Heart left ventricle (tissue), 13 donors: ENCODE results near the gene CCL18.

Experiments
- POLR2A ChIP-seq, 2 donors: fragments of 450-650 bp; IDR thresholded peaks; one replicate each; pipeline ENCODE4 v1.6.1; 2017; ENCODE audit warnings: antibody characterized with exemption in 2 of 2, mild to moderate bottlenecking in 2 of 2, moderate library complexity in 2 of 2
- TF ChIP-seq, protein P1 (sequence below), 12 donors: fragments of 200-600 bp; sonication (generic) in 4 of 12; IDR thresholded peaks; one replicate each; pipeline versions ENCODE4 v1.5.0 to v1.8.0; 2018 to 2022; ENCODE audit warnings: antibody characterized with exemption in 12 of 12, mild to moderate bottlenecking in 5 of 12
- donor health status: ischemic (EF 13 %, LVEDD 7.1; RV severe dilation, severe dysfunction).
- donor health status: DM: no; HTN: yes; CAD: no.
- donor health status: DM: no; HTN: no; CAD: no.
- donor health status: ischemic (EF 25% LVEDD 6.9; RV normal size, moderate dysfunction).
- donor health status: ischemic (EF 25% LVEDD 5.7; RV mildly dilated, moderate dysfunction).
- donor health status: ischemic (EF 35%, LVEDD 5.7; RV mildly dilated, moderate dysfunction).
- donor health status: nonischemic (EF 11% LVEDD 7.7; RV severe dilation, severe dysfunction).
- donor health status: DM: yes; HTN: yes; CAD: no.
- donor health status: PGD.
- donor health status: ischemic (EF 29% LVEDD 5.4; RV normal size, mild dysfunction).
- donor health status: nonischemic (EF 23%, LVEDD 6.1; RV moderate dilation, normal function).

DNA sequence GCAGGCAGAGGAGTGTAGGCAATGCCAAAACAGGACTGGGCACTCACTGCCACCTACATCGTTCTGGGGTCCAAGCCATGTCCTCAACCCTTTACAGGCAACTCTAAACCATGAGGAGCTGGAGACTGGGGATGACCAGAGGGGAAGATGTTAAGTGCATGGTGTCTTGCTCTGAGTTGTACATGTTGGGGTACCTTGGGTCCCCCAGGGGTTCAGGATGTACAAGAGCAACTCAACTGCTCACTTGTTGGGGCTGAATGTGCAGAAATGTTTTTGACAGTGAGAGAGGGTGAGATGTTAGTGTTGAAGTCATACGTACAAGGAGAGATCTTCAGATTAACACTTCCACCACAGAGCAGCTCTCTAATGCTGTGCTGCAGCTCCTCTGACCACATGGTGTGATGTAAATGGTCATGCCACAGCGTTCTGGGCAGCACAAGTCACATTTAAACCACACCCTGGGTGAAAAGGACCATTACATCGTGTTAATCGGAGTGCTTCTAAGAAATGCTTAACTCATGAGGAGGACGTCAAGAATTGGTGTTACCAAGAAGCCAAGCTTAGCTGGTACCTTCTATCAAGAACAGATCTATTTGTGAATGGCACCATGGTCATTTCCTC, 2.4 kb downstream of the CCL18 start:
- TF ChIP-seq, protein P1, sequence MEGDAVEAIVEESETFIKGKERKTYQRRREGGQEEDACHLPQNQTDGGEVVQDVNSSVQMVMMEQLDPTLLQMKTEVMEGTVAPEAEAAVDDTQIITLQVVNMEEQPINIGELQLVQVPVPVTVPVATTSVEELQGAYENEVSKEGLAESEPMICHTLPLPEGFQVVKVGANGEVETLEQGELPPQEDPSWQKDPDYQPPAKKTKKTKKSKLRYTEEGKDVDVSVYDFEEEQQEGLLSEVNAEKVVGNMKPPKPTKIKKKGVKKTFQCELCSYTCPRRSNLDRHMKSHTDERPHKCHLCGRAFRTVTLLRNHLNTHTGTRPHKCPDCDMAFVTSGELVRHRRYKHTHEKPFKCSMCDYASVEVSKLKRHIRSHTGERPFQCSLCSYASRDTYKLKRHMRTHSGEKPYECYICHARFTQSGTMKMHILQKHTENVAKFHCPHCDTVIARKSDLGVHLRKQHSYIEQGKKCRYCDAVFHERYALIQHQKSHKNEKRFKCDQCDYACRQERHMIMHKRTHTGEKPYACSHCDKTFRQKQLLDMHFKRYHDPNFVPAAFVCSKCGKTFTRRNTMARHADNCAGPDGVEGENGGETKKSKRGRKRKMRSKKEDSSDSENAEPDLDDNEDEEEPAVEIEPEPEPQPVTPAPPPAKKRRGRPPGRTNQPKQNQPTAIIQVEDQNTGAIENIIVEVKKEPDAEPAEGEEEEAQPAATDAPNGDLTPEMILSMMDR (IDR thresholded peaks at IDR 0.05), result no peak
- TF ChIP-seq POLR2A (IDR thresholded peaks at IDR 0.05), result no peak
